ENCODE data around the gene BACH2. TPM values are rescaled to one million over a fixed set of nuclear protein-coding genes. Genes with fewer than 3 reads are reported as not detected.

The BACH2 gene
- total and polyA plus RNA-seq, 10 of the 15 experiments (the other 5 are each of a cell fraction or from before 2014, with no cell fraction given), result 0.03 to 0.28 (median 0.04) TPM; not detected in 3

- BruUV-seq (replicated peaks), result no TSS peak
- SMC1A ChIA-PET (ENCODE audit: uncharacterized antibody, unreplicated experiment), result no interaction called here
- Histone ChIP-seq H3K36me3 (ENCODE audit: control insufficient read depth in 2 of 2, insufficient read depth in 2 of 2, low read length in 1 of 2) (no peaks in the 10 kb centered on the region), H3K27ac (ENCODE audit: control insufficient read depth, insufficient read depth) (no peak overlapping the region), H3K9ac (ENCODE audit: control insufficient read depth, insufficient read depth, low read length) (no peak overlapping the region), H3K4me2 (ENCODE audit: control insufficient read depth, insufficient read depth) (no peak overlapping the region), H2AFZ (ENCODE audit: control insufficient read depth, low read depth, low read length) (no peak overlapping the region), H3K27me3 (replicated peaks in 1 of 2; ENCODE audit: control insufficient read depth in 2 of 2, insufficient read depth in 2 of 2, low read length in 1 of 2) (peaks cover under 1 to 12% of the 10 kb centered on the region in 2 experiments; a peak in 2 of 4 replicates), H3K79me2 (ENCODE audit: control insufficient read depth, insufficient read depth, low read length) (no peaks in the 10 kb centered on the region), H4K20me1 (ENCODE audit: control insufficient read depth, insufficient read depth) (no peaks in the 10 kb centered on the region), H3K4me1 (ENCODE audit: control insufficient read depth, insufficient read depth, low read length) (no peaks in the 10 kb centered on the region; the same call in 1 of the 2 replicates), H3K4me3 (no peak overlapping the region), H3K9me3 (replicated peaks; ENCODE audit: control insufficient read depth, insufficient read depth, low read length) (no peaks in the 10 kb centered on the region; the same call in 2 of the 3 replicates)
- DNase-seq (ENCODE audit: low read depth, low spot score) (peak; percentile 19), ATAC-seq (peak; percentile 70), FAIRE-seq (peak; percentile 66)
- WGBS (ENCODE audit: insufficient coverage, insufficient replicate concordance, low lambda C conversion rate, missing lambda C conversion rate), result 0% methylated on average over 3 of the region's 4 CpGs
- RAD21 ChIA-PET (ENCODE audit: unreplicated experiment), result no interaction called here
- POLR2A ChIA-PET, result no interaction called here
- intact Hi-C loops (cut with micrococcal nuclease; ENCODE audit: unreplicated experiment) (no loop called here), in situ Hi-C loops (cut with MboI) (no loop called here)
- CTCF ChIA-PET, result interaction anchor here (0.7 kb wide), 1 partner anchor 22 kb away, joined by 3 read pairs; no protein-coding TSS in a partner anchor
- TF ChIP-seq POLR2A (IDR thresholded peaks at IDR 0.05; ENCODE audit: low read depth, low read length) (no peak), SREBF1 (IDR thresholded peaks at IDR 0.05; ENCODE audit: low read length) (no peak), RBBP5 (conservative IDR thresholded peaks at IDR 0.05) (no peak), MEF2A (IDR thresholded peaks at IDR 0.05; ENCODE audit: insufficient read depth, low read depth, low read length) (0 out of 2 replicates have a peak, but pooled peaks have one; percentile 34), CBX5 (IDR thresholded peaks at IDR 0.05; ENCODE audit: low read depth) (no peak), BCL11A (IDR thresholded peaks at IDR 0.05; ENCODE audit: low read depth, low read length) (peak; percentile 62; the same call in 1 of the 2 replicates), ZNF274 (IDR thresholded peaks at IDR 0.05; ENCODE audit: insufficient read depth, insufficient read length) (no peak), ESRRA (IDR thresholded peaks at IDR 0.05; ENCODE audit: low read length) (no peak), RFX5 (IDR thresholded peaks at IDR 0.05; ENCODE audit: low read depth, low read length) (no peak), POLR2AphosphoS2 (IDR thresholded peaks at IDR 0.05; ENCODE audit: low read depth, low read length) (no peak), SMARCA5 (IDR thresholded peaks at IDR 0.05) (no peak), STAT1 (conservative IDR thresholded peaks at IDR 0.05) (no peak), CBFB (IDR thresholded peaks at IDR 0.05; ENCODE audit: low read depth) (0 out of 2 replicates have a peak, but pooled peaks have one; percentile 34), NFYB (IDR thresholded peaks at IDR 0.05; ENCODE audit: insufficient read depth, low read depth, low read length) (no peak), CEBPB (IDR thresholded peaks at IDR 0.05; ENCODE audit: borderline replicate concordance in 1 of 2, low read depth in 2 of 2, low read length in 2 of 2) (no peak)
- TF ChIP-seq, protein P1, sequence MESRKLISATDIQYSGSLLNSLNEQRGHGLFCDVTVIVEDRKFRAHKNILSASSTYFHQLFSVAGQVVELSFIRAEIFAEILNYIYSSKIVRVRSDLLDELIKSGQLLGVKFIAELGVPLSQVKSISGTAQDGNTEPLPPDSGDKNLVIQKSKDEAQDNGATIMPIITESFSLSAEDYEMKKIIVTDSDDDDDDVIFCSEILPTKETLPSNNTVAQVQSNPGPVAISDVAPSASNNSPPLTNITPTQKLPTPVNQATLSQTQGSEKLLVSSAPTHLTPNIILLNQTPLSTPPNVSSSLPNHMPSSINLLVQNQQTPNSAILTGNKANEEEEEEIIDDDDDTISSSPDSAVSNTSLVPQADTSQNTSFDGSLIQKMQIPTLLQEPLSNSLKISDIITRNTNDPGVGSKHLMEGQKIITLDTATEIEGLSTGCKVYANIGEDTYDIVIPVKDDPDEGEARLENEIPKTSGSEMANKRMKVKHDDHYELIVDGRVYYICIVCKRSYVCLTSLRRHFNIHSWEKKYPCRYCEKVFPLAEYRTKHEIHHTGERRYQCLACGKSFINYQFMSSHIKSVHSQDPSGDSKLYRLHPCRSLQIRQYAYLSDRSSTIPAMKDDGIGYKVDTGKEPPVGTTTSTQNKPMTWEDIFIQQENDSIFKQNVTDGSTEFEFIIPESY (IDR thresholded peaks at IDR 0.05), result no peak
- TF ChIP-seq, protein P2, sequence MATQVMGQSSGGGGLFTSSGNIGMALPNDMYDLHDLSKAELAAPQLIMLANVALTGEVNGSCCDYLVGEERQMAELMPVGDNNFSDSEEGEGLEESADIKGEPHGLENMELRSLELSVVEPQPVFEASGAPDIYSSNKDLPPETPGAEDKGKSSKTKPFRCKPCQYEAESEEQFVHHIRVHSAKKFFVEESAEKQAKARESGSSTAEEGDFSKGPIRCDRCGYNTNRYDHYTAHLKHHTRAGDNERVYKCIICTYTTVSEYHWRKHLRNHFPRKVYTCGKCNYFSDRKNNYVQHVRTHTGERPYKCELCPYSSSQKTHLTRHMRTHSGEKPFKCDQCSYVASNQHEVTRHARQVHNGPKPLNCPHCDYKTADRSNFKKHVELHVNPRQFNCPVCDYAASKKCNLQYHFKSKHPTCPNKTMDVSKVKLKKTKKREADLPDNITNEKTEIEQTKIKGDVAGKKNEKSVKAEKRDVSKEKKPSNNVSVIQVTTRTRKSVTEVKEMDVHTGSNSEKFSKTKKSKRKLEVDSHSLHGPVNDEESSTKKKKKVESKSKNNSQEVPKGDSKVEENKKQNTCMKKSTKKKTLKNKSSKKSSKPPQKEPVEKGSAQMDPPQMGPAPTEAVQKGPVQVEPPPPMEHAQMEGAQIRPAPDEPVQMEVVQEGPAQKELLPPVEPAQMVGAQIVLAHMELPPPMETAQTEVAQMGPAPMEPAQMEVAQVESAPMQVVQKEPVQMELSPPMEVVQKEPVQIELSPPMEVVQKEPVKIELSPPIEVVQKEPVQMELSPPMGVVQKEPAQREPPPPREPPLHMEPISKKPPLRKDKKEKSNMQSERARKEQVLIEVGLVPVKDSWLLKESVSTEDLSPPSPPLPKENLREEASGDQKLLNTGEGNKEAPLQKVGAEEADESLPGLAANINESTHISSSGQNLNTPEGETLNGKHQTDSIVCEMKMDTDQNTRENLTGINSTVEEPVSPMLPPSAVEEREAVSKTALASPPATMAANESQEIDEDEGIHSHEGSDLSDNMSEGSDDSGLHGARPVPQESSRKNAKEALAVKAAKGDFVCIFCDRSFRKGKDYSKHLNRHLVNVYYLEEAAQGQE (IDR thresholded peaks at IDR 0.05; ENCODE audit: low read depth, low read length), result no peak
- TF ChIP-seq, protein P3, sequence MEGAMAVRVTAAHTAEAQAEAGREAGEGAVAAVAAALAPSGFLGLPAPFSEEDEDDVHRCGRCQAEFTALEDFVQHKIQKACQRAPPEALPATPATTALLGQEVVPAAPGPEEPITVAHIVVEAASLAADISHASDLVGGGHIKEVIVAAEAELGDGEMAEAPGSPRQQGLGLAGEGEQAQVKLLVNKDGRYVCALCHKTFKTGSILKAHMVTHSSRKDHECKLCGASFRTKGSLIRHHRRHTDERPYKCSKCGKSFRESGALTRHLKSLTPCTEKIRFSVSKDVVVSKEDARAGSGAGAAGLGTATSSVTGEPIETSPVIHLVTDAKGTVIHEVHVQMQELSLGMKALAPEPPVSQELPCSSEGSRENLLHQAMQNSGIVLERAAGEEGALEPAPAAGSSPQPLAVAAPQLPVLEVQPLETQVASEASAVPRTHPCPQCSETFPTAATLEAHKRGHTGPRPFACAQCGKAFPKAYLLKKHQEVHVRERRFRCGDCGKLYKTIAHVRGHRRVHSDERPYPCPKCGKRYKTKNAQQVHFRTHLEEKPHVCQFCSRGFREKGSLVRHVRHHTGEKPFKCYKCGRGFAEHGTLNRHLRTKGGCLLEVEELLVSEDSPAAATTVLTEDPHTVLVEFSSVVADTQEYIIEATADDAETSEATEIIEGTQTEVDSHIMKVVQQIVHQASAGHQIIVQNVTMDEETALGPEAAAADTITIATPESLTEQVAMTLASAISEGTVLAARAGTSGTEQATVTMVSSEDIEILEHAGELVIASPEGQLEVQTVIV (IDR thresholded peaks at IDR 0.05; ENCODE audit: borderline replicate concordance, partially characterized antibody), result no peak
Measured at GRCh38 chr6:90083891-90084290, 212.8 kb downstream of the BACH2 start.
